Endothelial cell (in vitro differentiated cells): Measurements from ENCODE around the gene CDKL5. TPM values are rescaled to one million over a fixed set of nuclear protein-coding genes. Genes with fewer than 3 reads are reported as not detected.

Source experiments
- DNase-seq: peaks from one replicate; pipeline ENCODE4 v3.0.0; 2021; ENCODE audit warnings: low spot score
- H3K27ac Mint-ChIP-seq: one replicate; pipeline ENCODE4 v1.8.0; 2021; ENCODE audit warnings: mixed read lengths, inconsistent platforms; ENCODE audit not compliant: unreplicated experiment
- H3K27me3 Mint-ChIP-seq: one replicate; pipeline ENCODE4 v1.8.0; 2021; ENCODE audit warnings: mild to moderate bottlenecking, moderate library complexity, mixed read lengths, inconsistent platforms; ENCODE audit not compliant: unreplicated experiment
- H3K36me3 Mint-ChIP-seq: one replicate; pipeline ENCODE4 v1.8.0; 2021; ENCODE audit warnings: mild to moderate bottlenecking, low read depth, mixed read lengths, inconsistent platforms; ENCODE audit not compliant: unreplicated experiment
- H3K4me1 Mint-ChIP-seq: one replicate; pipeline ENCODE4 v1.8.0; 2021; ENCODE audit warnings: mild to moderate bottlenecking, mixed read lengths, inconsistent platforms; ENCODE audit not compliant: unreplicated experiment
- H3K4me3 Mint-ChIP-seq: one replicate; pipeline ENCODE4 v1.8.0; 2021; ENCODE audit warnings: mild to moderate bottlenecking, mixed read lengths, inconsistent platforms; ENCODE audit not compliant: unreplicated experiment
- H3K9me3 Mint-ChIP-seq: one replicate; pipeline ENCODE4 v1.8.0; 2021; ENCODE audit warnings: mixed read lengths, inconsistent platforms; ENCODE audit not compliant: unreplicated experiment
- total RNA-seq: library from RNA; stranded (reverse); fragmentation: NEBNext Ultra II Directional; extraction: Animal tissue kit (Norgen Biotek cat#: 25700); gene quantifications from one replicate; pipeline ENCODE4 v1.2.1, GENCODE V29; 2021; ENCODE audit not compliant: unreplicated experiment
- TF ChIP-seq, protein P1 (sequence below): fragments of 200-600 bp; sonication (generic); IDR thresholded peaks from one replicate; pipeline ENCODE4 v1.5.0; 2021; ENCODE audit warnings: antibody characterized with exemption; ENCODE audit not compliant: unreplicated experiment

The CDKL5 gene
- total RNA-seq, 1 donor from 2014 or later = 10.6 TPM

DNA sequence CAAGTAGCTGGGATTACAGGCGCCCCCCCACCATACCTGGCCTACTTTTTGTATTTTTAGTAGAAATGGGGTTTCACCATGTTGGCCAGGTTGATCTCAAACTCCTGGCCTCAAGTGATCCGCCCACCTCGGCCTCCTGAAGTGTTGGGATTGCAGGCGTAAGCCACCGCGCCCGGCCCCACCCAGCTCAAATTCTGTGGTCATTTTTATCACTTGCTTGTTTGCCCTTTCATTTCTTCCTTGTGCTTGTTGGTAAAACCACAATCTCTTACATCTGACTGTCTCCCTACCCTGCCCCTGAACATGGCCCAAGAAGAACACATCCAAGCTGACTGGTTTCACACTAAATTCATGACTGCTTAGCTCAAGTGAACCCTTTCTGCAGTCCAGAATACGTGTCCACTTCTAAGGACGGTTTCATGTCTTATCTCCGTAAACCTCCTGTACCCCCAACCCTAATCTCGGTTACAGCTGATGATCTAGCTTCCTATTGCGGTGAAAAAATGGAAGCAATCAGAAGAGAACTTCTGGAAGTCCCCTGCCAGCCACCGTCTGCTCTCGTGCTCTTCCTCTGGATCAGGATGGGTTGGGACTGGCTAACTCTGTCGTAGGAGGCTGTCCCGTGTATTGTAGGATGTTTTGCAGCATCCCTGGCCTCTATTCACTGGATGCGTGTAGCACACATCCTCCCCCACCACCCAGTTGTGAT is 251.9 kb downstream of the CDKL5 start:
- peaks cover 7% of the 10 kb centered on the region for H3K27me3 Mint-ChIP-seq

DNA sequence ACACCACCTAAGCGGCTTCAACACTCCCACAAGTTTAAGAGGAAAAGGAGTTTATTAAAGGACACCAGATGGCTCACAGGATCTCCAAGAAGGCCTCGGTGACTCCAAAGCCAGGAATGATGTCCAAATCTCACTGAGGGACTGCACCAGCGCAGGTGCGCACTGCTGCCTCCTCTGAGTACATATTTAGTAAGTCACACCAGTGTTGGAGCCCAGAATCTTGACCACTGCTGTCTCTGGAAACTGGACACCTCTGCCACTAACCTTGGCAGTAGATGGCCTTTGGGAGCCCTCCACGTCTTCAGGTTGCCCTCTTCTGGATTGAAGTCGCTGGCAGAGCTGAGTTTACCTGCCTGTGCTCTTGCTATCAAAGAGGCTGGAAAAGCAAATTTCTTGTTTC is 256.6 kb downstream of the CDKL5 start:
- Mint-ChIP-seq H3K27me3 (peaks cover 3% of the 10 kb centered on the region), H3K36me3 (no peaks in the 10 kb centered on the region), H3K27ac (no peak overlapping the region), H3K4me3 (no peak overlapping the region), H3K4me1 (peaks cover 4% of the 10 kb centered on the region), H3K9me3 (no peaks in the 10 kb centered on the region)
- TF ChIP-seq, protein P1, sequence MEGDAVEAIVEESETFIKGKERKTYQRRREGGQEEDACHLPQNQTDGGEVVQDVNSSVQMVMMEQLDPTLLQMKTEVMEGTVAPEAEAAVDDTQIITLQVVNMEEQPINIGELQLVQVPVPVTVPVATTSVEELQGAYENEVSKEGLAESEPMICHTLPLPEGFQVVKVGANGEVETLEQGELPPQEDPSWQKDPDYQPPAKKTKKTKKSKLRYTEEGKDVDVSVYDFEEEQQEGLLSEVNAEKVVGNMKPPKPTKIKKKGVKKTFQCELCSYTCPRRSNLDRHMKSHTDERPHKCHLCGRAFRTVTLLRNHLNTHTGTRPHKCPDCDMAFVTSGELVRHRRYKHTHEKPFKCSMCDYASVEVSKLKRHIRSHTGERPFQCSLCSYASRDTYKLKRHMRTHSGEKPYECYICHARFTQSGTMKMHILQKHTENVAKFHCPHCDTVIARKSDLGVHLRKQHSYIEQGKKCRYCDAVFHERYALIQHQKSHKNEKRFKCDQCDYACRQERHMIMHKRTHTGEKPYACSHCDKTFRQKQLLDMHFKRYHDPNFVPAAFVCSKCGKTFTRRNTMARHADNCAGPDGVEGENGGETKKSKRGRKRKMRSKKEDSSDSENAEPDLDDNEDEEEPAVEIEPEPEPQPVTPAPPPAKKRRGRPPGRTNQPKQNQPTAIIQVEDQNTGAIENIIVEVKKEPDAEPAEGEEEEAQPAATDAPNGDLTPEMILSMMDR = no peak
- no peak for DNase-seq

More for the DNA sequence above, 251.9 kb downstream of the CDKL5 start:
- Mint-ChIP-seq H3K4me1 (peaks cover 4% of the 10 kb centered on the region), H3K4me3 (no peak overlapping the region), H3K9me3 (no peaks in the 10 kb centered on the region), H3K36me3 (no peaks in the 10 kb centered on the region), H3K27ac (no peak overlapping the region)
- TF ChIP-seq, protein P1 = no peak
- DNase-seq = no peak

DNA sequence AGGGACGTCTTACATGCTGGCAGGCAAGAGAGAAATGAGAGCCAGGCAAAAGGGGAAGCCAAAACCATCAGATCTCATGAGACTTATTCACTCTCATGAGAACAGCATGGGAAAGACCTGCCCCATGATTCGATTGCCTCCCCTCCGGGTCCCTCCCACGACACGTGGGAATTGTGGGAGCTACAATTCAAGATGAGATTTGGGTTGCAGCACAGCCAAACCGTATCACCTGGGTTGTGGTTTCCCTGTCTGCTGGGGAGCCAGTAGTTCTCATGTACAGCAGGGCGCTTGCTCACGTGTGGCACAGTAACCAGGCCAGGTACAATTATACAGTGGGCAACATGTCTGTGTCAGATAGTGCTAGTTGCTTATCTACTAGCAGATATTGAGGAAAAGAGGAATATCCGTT is 257.6 kb downstream of the CDKL5 start:
- Mint-ChIP-seq H3K36me3 (no peaks in the 10 kb centered on the region), H3K4me1 (peaks cover 4% of the 10 kb centered on the region), H3K27me3 (peaks cover 3% of the 10 kb centered on the region), H3K27ac (no peak overlapping the region), H3K4me3 (no peak overlapping the region), H3K9me3 (no peaks in the 10 kb centered on the region)
- no peak for DNase-seq
- TF ChIP-seq, protein P1 = no peak

DNA sequence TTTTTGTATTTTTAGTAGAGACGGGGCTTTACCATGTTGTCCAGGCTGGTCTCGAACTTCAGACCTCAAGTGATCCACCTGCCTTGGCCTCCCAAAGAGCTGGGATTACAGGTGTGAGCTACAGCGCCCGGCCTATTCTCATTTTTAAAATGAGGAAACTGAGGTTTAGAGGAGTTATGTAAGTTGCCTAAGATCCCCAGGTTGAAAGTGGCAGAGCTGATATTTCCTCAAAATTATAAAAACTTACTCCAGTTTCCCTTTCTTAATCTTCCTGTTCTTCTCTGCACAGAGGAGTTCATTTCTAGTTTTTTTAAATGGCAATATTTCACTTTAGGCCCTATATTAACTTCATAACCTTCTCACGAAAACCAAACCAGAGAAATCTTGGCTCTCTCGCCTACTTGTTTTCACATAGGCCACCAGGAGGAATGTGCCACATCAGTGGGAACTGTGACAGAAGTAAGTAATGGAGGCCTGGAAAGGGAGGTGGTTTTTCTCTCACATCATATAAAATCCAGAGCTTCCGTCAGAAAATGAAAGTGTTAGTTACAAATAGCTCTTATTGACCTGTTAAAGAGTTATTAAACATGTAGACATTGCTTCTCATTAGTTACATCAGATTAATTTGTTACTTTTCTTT is 262.6 kb downstream of the CDKL5 start:
- Mint-ChIP-seq H3K9me3 (no peaks in the 10 kb centered on the region), H3K36me3 (no peaks in the 10 kb centered on the region), H3K27ac (no peak overlapping the region), H3K4me1 (no peaks in the 10 kb centered on the region), H3K4me3 (no peak overlapping the region), H3K27me3 (no peaks in the 10 kb centered on the region)
- TF ChIP-seq, protein P1 = no peak
- DNase-seq = no peak

DNA sequence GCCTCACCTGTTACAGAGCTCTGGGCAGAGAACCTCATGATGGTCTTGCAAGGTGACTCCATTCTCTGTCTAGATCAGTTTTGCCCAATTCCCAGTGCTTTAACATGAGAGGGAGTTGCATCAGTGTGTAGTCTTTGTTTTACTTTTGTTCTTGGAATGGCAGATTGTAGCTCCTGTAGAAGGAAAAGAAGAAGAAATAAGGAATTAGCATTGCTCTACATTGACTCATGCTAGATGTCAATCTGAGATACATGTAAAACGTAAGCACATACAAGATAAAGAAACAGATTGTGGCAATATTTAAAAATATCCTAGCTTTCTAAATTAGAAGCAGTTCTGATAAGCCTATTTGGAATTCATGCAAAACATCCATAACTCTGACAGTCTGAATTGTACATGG is 266.0 kb downstream of the CDKL5 start:
- no peak overlapping the region for H3K4me3 Mint-ChIP-seq
- no peaks in the 10 kb centered on the region for H3K36me3 Mint-ChIP-seq
- H3K27ac Mint-ChIP-seq = no peak overlapping the region
- no peaks in the 10 kb centered on the region for H3K27me3 Mint-ChIP-seq
- no peaks in the 10 kb centered on the region for H3K9me3 Mint-ChIP-seq
- DNase-seq = no peak
- TF ChIP-seq, protein P1 = no peak
- H3K4me1 Mint-ChIP-seq = no peaks in the 10 kb centered on the region
